ENCODE measurements around the gene TAP1.

The TAP1 gene

DNA sequence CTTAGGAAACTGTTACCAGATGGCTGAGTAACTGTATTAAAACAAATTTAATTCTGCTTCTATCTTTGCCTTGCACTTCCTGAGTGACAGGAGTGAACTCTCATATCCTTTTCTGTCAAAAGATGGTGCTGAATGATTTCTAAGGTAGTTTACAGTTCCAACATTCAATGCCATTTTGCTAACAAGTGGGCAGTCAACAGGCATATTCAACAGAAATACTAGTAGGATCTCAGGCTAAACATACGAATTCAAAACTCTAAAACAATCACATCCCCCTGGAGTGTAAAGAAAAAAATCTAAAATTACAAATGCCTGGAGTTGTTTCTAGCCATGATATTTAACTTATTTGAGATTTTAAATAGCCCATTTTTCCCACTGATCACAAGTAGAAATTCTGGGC lies 7.2 kb upstream of the TAP1 start:
- DNase-seq = no peak

DNA sequence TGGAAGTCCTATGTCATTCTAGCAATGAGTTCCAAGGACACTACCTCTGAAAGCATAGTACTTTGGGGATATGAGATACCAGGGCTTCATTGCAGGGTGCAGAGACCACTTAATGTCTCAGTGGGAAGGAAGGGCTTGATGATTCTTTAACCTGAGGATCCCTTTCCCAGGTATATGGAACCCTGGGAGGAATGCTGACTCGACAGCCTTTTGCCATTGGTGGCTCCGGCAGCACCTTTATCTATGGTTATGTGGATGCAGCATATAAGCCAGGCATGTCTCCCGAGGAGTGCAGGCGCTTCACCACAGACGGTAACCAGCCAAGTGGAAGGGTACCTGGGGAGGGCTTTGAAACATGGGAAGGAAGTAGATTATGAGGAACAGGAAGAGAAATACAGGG lies 4.7 kb upstream of the TAP1 start:
- no peak for DNase-seq

DNA sequence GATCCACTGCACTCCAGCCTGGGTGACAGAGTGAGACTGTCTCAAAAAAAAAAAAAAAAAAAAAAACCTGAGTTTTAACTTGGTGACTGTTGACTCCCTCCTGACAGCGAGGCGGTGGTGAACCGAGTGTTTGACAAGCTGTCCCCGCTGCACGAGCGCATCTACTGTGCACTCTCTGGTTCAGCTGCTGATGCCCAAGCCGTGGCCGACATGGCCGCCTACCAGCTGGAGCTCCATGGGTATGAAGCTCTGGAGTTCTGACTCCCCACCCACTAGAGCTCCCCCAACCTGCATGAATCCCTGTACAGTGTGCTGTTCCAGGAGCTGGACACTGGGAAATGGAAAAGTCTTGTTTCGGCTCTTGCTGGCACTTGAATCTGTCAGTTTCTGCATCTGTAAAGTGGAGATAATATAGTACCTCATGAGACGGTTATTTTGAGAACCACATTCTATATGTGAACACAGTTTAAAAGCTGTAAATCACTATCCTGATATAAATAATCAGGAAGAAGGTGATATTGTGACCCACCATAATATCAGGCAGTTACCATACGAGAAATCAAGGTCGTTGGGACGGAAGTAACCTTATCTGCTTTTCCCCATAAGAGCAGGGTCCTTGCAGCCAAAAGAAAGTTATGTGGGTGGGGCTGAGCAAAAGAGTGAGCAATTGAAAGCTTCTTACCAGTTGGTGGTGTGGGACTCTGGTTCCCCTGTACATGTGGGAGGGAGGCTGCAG lies 3.8 kb upstream of the TAP1 start:
- DNase-seq = no peak

DNA sequence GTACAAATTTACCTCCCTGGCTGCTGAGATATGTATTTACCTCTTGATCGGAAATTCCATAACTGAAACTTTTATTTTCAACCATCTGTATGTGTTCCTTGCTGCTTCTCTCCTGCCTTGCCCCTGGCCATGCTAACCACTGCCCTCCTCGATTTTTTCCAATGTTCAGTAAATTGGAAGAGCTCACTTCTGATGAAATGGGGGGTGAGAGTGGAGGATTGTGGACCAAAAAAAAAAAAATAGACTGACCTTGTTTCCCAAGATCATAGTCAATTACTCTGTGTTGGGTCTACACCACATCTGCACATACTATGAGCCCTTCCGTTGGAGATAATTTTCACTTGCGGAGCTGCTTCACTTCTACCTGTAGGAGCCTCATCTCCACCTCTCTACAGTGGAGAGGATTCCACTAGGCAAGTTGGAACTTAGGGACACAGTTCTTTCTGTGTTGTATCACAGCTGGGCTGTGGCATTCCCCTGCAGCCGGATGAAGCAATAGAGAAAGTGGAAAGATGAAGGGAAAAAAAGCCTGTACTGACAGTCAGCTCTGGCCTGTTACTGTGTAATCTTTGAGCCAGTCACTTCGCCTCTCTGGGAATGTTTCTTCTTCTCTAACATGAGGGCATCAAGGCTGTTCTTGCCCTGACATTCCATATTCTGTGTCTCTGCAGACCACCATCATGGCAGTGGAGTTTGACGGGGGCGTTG lies 2.1 kb upstream of the TAP1 start:
- DNase-seq = no peak

DNA sequence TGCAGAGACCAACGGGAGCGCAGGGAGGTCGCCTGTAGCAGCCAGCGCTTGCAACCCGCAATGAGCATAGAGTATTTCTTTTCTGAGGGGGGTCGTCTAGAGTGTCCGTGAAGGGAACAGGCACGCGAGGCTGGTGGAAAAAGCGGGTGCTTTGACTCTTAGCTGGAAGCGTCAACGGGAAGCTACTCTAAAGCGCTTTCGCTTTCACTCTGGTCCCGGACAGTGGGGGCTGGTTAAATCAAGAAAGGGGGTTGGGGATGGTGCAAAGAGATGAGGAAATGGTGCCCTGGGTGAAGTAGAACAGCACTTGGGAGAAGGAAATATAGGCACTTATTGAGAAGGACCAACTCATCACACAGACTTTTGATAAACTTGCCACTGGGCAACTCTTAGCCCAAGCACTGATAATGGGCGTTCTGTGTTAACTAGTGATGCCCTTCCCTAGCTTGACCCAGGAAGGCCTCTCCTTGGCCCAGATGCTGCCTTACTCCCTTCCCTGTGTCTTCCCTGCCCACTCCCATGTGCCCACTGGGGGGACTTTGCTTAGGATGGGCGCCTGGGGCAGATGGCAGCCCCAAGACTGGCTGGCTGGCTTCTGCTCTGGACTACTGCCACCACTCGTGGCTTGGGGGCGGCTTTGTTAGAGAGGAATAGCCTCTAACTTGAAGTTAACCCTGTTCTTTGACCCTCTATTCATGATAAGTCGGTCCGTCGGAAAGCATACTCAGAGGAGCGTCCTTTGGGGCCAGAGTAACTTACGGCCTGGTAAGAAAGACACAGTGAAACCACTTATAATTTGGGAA lies 1.1 kb upstream of the TAP1 start:
- peak; percentile 30 for DNase-seq

DNA sequence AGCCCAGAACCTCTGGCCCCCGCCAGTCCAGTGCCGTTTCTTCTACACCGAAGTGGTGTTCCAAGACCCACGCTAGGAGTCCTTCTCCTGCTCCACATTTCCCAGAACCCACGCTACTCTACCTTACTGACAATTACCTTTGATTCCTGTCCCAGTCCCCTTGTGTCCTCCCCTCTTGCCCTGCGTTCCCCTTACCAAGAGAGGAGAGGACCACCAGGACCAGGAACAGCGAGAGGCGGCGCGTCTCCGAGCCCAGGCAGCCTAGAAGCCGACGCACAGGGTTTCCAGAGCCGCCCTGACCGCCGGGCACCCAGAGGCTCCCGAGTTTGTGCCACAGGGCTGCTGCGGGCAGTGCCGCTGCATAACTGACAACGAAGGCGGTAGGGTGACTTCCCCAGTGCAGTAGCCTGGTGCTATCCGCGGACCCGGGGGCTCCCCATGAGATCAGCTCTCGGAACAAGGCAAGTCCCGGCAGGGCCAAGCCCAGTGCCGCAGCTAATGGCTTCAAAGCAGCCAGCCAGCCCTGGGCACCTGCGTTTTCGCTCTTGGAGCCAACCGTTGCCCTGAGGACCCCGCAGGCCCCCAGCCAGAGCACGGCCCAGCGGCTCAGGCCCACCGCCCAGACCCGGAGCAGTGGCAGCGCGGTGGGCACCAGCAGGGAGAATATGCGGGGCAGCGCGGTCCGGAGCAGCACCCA lies 512 bp downstream of the TAP1 start:
- DNase-seq = peak; percentile 34

DNA sequence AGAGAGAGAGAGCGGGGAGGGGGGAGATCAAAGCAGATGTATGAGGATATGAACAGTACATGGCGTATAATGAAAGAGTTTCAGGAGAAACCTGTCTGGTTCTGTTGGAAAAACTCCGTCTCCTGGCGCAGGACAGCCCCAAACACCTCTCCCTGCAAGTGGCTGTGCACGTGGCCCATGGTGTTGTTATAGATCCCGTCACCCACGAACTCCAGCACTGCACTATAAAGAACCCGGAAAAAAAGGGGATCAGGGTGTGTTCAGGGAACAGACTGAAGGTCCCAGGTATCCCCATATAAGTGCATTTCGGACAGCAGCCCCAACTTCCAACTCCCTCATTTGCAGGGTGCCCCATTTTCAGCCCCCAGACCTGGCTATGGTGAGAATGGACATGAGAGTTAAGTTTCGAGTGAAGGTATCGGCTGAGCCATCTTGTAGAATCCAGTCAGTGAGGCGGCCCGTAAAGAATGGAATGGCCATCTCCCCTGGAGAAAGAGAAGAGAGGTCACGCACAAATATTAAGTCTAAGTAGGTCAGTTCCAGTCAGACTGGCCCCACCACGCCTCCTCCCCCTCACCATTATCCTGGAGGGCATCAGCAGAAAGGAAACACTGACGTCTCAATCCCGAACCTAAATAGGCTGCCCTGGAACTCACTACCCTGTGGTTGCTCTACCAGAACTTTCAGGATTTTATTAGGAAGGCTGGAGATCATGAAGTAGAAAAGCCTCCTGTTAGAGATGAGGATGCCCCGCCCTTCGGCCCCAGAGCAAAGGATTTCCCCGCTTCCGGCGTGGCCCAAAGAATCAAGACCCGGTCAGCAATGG lies 1.3 kb downstream of the TAP1 start:
- no peak for DNase-seq

DNA sequence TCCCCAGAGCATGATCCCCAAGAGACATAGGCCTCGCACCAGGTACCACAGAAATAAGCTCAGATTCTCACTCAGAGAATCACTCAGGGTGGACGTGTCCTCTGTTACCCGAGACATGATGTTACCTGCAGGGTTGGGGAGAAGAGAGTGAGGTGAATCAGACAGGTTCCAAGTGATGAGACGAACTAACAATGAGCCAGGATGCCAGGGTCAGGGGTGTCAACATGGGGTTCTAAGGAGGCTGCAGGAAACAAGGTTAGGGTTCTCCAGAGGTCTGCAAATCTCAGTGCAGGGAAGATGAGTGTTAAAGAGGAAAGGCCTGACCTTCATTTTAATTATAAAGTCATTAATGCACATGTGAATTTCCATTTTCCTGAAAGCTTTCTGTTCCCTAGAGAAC lies 2.5 kb downstream of the TAP1 start:
- DNase-seq = no peak

DNA sequence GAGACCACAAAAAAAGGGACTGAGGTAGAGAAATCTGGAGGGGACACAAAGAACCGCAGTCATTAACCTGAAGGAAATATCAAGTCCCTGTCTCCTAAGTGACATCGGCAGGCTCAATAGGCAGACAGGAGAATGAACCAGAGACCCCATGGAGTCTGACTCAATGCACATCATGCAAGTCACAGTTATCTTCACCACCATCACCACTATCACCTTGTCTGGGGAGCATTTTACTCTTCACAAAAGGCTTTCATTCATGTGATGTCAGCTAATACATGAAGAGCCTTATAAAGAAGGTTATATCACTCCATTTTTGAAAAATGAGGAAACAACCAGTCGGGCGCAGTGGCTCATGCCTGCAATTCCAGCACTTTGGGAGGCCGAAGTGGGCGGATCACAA lies 4.4 kb downstream of the TAP1 start:
- DNase-seq = no peak

DNA sequence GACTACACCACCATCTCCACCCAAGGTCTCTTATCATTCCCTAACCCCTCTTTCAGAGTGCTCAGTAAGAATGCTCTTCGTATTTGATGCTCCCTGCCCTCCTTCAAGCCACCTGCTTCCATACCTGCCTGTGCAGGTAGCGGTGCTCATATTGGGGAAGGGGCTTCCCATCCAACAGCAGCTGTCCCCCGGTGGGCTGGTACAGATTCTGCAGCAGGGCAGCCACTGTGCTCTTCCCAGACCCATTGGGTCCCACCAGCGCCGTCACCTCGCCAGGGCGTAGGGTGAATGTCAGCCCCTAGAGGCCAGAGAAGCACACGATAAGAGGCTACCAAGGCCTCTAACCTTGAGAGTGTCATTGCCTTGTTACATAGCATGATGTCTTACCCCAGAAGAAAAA lies 5.7 kb downstream of the TAP1 start:
- no peak for DNase-seq

DNA sequence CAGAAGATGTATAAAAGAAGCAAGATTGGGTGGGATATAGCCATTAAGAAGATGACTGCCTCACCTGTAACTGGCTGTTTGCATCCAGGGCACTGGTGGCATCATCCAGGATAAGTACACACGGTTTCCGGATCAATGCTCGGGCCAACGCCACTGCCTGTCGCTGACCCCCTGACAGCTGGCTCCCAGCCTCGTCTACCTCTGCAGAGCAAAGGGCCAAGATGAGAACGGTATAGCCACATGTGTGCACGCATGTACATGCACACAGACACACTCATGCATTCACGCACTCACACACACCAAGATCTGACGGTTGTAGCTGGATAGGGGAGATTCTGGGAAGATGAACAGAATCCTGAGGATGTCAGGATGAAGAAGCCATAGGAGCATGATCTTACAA lies 6.5 kb downstream of the TAP1 start:
- DNase-seq = no peak

DNA sequence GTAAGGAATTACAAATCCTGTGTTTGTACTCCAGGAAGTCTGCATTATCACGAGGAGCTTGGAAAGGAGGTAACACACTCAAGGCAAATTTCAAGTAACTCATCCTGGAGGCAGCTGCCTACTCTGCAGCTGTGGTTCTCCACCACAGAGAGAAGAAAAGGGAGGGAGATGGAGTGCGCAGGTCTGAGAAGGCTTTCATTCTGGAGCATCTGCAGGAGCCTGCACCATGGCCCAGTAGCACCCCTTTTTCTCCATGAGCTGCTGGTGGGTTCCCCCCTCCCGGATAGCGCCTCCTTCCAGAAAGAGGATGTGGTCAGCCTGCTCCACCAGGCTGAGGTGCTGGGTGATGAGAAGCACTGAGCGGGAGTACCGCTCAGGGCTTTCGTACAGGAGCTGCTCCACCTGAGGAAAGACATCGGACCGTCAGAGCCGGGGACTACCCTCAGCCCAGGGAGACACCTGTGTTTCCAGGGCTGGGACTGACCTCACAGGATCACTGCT lies 8.1 kb downstream of the TAP1 start:
- DNase-seq = no peak

DNA sequence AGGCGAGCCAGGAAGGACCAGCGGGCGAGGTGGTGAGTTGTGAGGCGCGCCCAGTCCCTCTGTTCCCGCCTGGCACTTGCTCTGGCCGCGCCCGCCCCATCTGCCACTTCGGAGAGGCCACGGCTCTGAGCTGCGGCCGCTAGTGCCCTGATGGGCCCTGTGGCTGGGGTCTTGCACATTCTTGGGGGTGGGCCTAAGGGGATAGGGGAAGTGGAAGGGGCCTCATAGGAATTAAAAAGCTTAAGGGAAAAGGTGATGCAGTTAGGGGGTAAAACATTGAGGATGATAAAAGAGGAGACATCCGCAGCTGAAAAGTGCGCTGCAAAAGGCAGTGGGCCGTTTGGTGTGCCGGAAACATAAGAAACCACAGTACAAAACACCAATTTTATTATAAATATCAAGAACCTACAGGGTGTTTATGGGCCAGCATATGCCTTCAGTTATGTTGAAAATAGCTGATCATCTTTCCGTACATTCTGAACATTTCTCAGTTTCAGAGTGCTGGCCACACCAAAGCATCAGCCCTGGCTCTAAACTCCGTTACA lies 8.6 kb downstream of the TAP1 start:
- DNase-seq = no peak

DNA sequence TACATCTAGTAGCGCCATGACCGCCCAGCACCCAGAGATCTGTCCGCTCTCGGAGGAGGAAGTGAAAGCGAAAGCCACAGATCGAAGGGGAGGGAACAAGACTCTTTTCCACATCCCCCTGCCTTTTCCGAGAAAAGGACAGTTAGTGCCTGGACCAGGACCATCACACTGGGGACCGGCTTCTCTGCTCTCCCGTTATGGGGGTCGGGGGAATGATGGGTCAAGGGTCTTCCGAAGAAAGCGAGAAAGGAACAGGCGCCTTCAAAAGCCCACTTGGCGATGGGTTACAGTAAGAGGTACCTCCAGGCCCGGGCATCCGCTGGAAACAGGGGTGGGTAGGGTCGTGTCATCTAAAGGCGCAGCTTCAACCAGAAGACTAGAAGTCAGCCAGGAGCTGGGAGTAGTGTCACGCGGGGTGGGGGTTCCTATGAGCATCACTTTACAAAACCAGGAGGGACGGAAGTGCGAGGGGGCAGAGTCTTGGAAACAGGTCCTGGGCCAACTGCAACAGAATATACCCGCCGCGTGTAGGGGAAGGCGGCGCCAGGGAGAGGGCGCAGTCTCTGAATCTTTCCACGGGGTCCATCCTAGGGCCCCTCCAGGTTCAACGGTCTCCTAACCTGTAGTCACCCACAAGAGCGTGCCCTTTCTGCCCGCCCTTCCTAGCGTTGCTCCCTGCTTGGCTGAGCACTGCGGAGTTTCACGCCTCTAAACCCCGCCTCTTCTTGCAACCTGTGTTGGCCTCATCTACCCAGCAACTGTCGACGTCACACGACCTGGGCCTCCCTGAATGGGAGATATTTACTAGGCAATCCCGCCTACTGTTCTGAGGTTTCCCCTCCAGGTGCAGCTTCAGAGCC lies 9.3 kb downstream of the TAP1 start, which contains the start of gene PSMB8:
Gene PSMB8 (minus strand): TSS at position 69 of the 860 bp plus-strand sequence. CDS start 51 bp downstream, at position 18.
- peak; percentile 73 for DNase-seq

DNA sequence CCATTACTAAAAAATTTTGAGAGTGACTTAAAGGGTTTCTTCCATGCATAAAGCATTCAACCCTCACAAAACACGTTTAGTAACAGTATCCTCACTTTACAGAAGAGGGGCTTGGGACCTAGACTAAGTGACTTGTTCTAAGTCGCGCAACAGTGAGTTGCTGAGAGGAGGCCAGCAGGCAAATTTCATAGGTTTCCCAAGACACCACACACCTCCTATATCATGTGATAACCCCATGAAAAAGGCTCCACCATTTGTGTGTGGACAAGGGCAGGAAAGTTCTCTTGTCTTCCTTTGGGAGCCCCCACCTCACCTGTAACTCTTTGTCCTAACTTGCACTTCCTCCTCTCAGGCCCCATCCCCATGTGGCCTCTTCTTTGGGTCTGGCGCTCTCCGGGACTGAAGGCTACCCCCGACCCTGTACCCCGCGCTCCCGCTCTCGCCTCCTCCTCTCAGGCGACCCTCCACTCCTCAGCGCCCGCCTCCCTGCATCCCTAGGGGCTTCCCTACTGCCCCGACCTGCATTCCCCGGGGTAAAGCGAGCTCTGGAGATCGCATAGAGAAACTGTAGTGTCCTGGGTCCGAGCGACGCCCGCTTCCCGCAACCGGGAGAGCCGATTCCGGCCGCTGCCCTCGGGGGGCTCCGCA lies 10.0 kb downstream of the TAP1 start:
- DNase-seq = no peak

DNA sequence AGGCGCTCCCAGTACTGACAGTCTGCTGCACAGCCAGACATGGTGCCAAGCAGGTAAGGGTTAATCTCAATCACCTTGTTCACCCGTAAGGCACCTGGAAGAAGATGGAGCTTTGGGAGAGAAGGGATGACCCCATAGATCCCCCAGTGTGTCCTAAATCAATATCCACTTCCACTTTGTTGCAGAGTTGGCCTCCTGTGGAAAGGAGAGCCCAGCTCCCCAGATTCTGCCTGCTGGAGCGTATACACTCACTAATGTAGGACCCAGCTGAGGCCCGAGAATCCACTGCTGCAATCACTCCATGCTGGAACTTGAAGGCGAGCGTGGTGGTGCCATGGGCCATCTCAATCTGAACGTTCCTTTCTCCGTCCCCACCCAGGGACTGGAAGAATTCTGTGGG lies 10.8 kb downstream of the TAP1 start:
- no peak for DNase-seq

DNA sequence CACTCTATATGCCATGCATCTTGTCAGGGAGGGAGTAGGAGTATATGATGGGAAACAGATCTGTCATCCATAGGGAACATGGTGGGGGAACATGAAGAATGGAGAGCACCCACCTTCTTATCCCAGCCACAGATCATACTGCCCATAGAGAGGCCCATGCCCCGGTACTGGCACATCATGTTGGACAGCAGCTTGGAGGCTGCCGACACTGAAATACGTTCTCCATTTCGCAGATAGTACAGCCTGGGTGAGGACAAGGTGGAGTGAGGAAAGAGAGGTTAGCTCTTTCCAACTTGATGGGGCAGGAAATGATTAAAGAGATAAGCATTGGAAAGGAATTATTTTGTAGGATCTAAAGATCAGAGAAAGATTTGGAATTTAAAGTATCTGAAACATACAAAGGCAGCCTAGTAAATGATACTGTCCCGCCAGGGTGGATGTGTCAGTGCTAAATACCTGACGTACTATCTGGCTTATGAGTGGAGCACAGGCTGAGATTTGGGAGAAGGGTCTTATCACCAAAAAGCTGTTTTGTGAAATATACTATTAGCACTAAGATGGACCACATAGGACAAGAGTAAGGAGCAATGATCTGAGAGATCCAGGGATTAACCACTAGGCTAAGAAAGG lies 11.4 kb downstream of the TAP1 start:
- no peak for DNase-seq

DNA sequence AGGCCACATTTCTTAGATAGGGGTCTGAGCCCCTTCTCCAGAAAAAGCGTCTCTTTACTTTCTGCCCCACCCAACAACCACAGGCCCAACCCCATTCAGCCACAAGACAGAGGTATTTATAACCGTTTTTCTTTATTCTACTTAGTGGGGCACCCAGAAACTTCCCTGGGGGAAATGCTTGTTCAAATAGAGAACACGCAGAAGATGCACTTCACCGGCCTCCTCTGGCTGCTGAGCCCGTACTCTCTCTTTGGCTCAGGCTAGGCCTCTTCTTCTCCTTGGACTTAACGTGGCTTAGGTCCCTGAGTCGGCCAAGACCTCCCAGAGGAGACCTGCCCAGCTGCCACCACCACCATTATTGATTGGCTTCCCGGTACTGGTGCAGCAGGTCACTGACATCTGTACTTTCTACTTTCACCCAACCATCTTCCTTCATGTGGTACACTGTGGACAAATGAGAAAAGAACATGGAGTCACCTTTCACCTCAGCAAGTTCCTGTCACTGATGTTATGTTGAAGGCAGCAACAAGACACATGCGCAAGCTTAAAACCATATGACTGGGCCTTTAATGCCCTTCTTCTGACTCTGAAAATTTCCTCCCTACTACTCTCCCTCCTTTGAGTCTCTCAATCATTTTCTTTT lies 12.8 kb downstream of the TAP1 start:
- no peak for DNase-seq

DNA sequence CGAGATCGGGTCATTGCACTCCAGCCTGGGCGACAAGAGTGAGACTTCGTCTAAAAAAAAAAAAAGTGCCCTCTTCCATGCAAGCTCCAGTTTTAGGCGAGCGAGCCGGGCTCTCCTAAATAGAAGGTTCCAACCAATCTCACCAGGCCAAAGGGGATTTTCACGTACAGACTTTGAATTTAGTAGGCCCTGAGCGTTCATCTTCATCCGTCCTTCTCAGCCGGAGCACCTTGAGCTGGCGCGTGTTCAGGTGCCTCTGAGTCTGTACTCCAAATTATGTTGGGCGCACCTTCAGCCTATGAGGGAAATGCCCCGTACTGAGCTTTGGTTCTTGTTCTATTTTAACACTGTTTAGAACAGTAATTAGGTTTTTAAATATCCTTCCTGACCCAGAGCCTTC lies 14.1 kb downstream of the TAP1 start:
- DNase-seq = no peak
